ENCODE measurements around the gene FCN3. TPM values are rescaled to one million over a fixed set of nuclear protein-coding genes. Genes with fewer than 3 reads are reported as not detected.
A peak's percentile ranks its signal among the peaks of the same experiment; 100 is the strongest.

The FCN3 gene
- total RNA-seq, 1 donor from 2014 or later = not detected

DNA sequence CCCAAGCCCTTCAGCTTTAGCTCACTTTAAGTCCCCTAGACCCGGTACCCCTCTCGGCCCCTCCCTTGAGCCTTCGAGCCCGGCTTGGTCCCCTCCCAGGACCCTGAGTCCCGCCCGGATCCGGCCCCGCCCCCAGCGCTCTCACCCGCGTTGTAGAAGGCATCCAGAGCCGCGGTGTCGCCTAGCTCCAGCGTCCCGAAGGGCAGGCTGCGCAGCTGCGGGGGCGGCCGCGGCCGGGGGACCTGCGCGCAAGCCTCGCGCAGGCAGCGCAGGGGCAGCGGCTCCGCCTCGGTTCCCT is 8.6 kb downstream of the FCN3 start:
- H3K27me3 Mint-ChIP-seq (ENCODE audit: low read depth) = no peaks in the 10 kb centered on the region
- H3K4me3 Mint-ChIP-seq (ENCODE audit: low read depth) = peak overlapping the region; percentile 81
- intact Hi-C loops (cut with micrococcal nuclease) = no loop called here
- DNase-seq (ENCODE audit: low spot score) = peak; percentile 74
- H3K9me3 Mint-ChIP-seq = no peaks in the 10 kb centered on the region
- H3K27ac Mint-ChIP-seq = peak overlapping the region; percentile 83
- H3K4me1 Mint-ChIP-seq (ENCODE audit: low read depth) = peaks cover 28% of the 10 kb centered on the region
- H3K36me3 Mint-ChIP-seq (ENCODE audit: low read depth) = no peaks in the 10 kb centered on the region

DNA sequence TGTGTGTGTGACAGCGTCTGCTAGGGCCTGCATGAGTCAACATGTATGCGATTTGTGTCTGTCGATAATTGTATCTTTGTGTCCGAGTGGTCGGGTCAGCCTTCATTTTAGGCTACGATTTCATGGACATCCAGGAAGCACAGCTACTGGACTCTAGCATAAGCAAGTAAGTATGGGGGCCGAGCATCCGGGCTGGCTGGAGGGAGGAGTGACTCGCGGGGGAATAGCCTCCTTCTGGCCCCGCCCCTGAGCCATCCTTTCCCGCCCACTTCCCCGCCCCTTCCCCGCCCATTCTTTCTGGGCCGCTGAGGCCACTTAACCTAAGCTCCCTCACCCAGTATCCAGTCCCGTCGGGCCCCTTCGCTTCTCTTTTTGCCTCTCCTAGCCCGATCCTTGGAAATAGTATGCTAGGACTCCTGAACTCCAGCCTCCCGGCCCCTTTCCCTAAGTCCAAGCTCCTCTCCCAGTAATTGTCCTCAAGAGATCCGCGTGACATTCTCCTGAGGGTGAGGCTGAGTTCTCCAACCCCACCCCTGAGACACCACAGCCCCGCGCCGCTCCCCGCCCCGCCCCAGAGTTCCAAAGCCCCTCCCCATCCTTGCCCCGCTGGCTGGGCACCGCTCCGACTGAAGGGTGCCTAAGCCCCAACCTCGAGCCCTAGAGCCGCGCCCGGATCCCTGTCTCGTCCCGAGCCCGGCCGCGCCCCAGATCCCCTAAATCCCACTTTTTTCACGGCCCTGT is 9.1 kb downstream of the FCN3 start:
- no peaks in the 10 kb centered on the region for H3K27me3 Mint-ChIP-seq (ENCODE audit: low read depth)
- peak overlapping the region; percentile 81 for H3K4me3 Mint-ChIP-seq (ENCODE audit: low read depth)
- H3K27ac Mint-ChIP-seq = peak overlapping the region; percentile 83
- intact Hi-C loops (cut with micrococcal nuclease) = loop anchor here (1.0 to 2.0 kb wide), 3 partner anchors 8 to 27 kb away; partner anchors contain the start of genes GPR3 and SYTL1
- no peaks in the 10 kb centered on the region for H3K36me3 Mint-ChIP-seq (ENCODE audit: low read depth)
- no peaks in the 10 kb centered on the region for H3K9me3 Mint-ChIP-seq
- peaks cover 28% of the 10 kb centered on the region for H3K4me1 Mint-ChIP-seq (ENCODE audit: low read depth)
- peak; percentile 68 for DNase-seq (ENCODE audit: low spot score)

DNA sequence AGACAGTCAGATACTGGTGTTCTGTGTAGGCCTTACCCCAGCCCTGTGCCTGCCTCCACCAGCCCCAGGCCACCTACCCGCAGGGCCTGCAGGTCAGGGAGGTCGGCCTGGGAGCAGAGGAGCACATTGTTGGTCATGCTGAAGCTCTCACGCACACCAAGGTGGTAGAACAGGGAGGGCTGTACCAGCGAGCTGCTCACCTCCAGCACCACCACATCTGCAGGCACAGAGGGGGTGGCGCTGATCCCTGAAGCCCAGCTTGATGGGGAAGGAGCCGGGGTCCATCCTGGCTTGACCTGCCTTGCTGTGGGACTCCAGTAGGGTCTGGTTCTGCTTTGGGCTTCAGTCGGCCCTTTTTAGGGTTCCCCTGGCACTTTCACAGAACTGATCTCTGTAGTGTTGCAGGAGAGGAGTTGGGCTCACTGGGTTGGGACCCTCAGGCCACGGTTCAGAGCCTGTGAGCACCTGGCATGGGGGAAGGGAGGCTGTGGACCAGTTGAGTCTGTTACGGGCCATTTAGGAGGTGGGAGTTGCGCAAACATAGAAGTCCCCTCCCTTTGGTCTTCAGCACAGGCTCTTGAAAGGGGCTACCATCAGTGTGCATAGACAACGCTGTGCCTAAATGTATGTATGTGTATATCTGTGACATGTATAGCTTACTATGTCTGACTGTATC is 9.8 kb downstream of the FCN3 start:
- no peaks in the 10 kb centered on the region for H3K27me3 Mint-ChIP-seq (ENCODE audit: low read depth)
- intact Hi-C loops (cut with micrococcal nuclease) = loop anchor here (1.0 to 2.0 kb wide), 3 partner anchors 8 to 27 kb away; partner anchors contain the start of genes GPR3 and SYTL1
- no peak for DNase-seq (ENCODE audit: low spot score)
- H3K27ac Mint-ChIP-seq = no peak overlapping the region
- peaks cover 31% of the 10 kb centered on the region for H3K4me1 Mint-ChIP-seq (ENCODE audit: low read depth)
- H3K4me3 Mint-ChIP-seq (ENCODE audit: low read depth) = peak overlapping the region; percentile 81
- H3K36me3 Mint-ChIP-seq (ENCODE audit: low read depth) = peaks cover 2% of the 10 kb centered on the region
- H3K9me3 Mint-ChIP-seq = no peaks in the 10 kb centered on the region

DNA sequence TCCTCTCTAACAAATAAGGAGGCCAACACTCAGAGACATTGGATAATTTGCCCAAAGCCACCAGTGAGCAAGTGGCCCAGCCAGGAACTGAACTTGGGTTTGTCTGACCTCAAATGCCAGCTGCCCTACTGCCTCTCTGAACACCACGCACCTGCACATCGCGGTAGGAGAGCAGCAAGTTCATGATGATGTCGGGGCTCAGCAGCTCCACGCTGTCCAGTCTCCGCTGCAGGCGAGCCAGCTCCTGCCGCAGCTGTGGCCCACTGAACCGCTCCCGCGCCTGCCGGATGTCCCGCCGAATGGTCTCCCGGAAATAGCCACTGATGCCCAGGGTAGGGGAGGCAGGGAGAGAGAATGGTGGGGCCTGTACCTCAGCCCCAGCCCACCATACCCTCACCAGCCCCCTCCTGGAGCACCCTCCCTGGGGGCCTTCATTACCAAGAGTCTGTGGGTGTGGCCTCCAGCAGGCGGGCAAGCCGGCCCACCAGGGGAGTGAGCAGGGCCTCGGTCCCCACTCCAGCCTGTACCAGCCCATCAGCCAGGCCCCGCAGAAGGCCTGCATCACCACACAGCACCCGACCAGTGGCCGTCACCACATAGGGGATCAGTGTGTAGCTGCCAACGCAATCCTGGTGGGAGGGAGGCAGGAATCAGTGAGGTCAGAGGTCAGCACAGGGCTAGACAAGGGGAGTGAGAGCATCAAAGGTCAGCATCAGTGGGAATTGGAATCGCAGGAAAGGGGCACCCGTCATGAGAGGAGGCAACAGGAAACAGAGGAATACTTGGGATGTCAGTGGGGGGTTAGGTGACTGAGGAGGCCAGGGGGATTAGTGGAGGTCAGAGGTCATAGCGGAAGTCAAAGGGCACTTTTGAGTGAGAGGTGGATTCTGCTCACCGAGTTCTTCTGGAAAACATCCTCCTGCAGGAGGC is 10.6 kb downstream of the FCN3 start:
- no peaks in the 10 kb centered on the region for H3K27me3 Mint-ChIP-seq (ENCODE audit: low read depth)
- H3K4me3 Mint-ChIP-seq (ENCODE audit: low read depth) = no peak overlapping the region
- no peak for DNase-seq (ENCODE audit: low spot score)
- peak overlapping the region; percentile 39 for H3K27ac Mint-ChIP-seq
- peaks cover 30% of the 10 kb centered on the region for H3K4me1 Mint-ChIP-seq (ENCODE audit: low read depth)
- intact Hi-C loops (cut with micrococcal nuclease) = loop anchor here (2.0 kb wide), 1 partner anchor 21 kb away; the partner anchor contains the start of gene SYTL1
- H3K36me3 Mint-ChIP-seq (ENCODE audit: low read depth) = peaks cover 2% of the 10 kb centered on the region
- H3K9me3 Mint-ChIP-seq = no peaks in the 10 kb centered on the region

DNA sequence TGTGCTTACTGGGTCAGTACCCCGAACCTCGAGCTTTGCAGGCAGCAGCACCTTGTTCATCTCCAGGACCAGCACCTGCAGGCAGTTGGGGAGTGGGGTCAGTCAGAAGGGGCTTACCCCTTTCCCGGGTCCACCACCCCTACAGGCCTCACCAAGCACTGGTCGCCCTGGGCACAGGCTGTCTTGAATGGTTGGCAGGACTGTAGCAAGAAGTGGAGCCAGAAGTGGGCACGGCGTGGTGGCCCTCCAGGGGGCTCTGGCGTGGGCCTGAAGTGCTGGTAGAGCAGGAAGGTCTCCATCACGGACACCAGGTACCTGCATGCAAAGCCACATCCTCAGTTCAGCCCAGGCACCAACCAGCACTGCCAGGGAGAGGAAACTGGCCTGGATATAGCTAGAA is 13.1 kb downstream of the FCN3 start:
- Mint-ChIP-seq H3K4me1 (ENCODE audit: low read depth) (peaks cover 31% of the 10 kb centered on the region), H3K27ac (no peak overlapping the region), H3K27me3 (ENCODE audit: low read depth) (no peaks in the 10 kb centered on the region), H3K36me3 (ENCODE audit: low read depth) (peaks cover 2% of the 10 kb centered on the region), H3K4me3 (ENCODE audit: low read depth) (no peak overlapping the region), H3K9me3 (no peaks in the 10 kb centered on the region)
- intact Hi-C loops (cut with micrococcal nuclease) = no loop called here
- no peak for DNase-seq (ENCODE audit: low spot score)

DNA sequence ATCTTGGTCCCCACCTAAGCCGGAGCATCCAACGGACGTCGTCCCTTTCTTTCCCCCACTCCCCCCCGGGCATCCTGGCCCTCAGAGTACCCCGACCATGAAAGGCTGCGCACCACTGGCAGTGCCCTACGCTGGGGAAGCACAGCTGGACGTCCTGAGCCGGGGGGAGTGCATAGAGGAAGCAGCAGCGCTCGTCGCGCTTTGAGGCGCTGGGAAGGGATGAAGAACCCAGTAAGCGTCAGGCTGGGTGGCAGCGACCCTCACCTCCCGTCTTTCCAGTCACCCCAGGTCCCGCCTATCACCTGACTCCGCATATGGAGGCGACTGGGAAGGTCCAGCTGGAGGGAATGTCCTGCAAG is 13.6 kb downstream of the FCN3 start:
- H3K9me3 Mint-ChIP-seq = no peaks in the 10 kb centered on the region
- H3K4me1 Mint-ChIP-seq (ENCODE audit: low read depth) = peaks cover 31% of the 10 kb centered on the region
- intact Hi-C loops (cut with micrococcal nuclease) = no loop called here
- peaks cover 2% of the 10 kb centered on the region for H3K36me3 Mint-ChIP-seq (ENCODE audit: low read depth)
- no peaks in the 10 kb centered on the region for H3K27me3 Mint-ChIP-seq (ENCODE audit: low read depth)
- DNase-seq (ENCODE audit: low spot score) = no peak
- H3K4me3 Mint-ChIP-seq (ENCODE audit: low read depth) = no peak overlapping the region
- no peak overlapping the region for H3K27ac Mint-ChIP-seq

DNA sequence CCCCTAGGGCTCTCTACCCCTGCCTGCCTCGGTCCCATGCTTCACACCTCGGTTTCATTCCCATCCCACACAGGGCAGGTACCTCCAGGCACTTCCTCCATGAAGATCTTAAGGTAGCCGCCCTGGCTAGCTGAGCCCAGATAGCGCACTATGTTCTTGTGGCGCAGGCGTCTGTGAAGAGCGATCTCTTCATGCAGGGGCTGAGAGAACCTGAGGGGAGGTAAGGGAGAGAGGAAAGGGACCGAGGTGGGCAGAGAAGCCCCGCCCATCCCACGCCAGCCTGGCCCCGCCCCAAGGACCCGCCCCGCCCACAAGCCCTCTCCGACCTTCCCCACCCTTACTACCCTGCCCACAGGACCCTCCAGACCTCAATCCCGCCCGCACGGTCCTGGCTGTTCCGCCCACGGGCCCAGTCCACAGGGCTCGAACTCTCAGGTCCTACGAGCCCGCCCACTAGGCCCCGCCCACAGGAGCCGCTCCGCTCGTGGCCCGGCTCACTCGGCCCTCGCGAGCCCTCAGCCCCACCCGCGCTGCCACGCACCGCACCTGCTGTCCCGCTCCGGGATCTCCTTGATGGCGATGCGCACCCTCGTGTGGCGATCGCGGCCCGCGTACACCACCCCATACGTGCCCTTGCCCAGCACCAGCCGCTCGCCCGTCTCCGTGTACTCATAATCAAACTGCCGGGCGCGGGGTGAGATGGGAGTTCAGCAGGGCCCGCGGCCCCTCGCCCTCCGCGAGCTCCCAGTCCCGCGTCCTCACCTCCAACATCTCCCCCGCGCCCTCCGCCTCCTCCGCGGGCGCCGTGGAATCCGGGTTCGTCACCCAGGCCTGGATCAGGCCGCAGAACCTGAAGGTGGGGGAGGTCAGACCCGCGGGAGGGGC is 14.2 kb downstream of the FCN3 start:
- H3K4me3 Mint-ChIP-seq (ENCODE audit: low read depth) = peak overlapping the region; percentile 73
- H3K36me3 Mint-ChIP-seq (ENCODE audit: low read depth) = peaks cover 6% of the 10 kb centered on the region
- H3K27ac Mint-ChIP-seq = no peak overlapping the region
- H3K9me3 Mint-ChIP-seq = no peaks in the 10 kb centered on the region
- intact Hi-C loops (cut with micrococcal nuclease) = no loop called here
- H3K27me3 Mint-ChIP-seq (ENCODE audit: low read depth) = no peaks in the 10 kb centered on the region
- H3K4me1 Mint-ChIP-seq (ENCODE audit: low read depth) = peaks cover 34% of the 10 kb centered on the region
- no peak for DNase-seq (ENCODE audit: low spot score)

DNA sequence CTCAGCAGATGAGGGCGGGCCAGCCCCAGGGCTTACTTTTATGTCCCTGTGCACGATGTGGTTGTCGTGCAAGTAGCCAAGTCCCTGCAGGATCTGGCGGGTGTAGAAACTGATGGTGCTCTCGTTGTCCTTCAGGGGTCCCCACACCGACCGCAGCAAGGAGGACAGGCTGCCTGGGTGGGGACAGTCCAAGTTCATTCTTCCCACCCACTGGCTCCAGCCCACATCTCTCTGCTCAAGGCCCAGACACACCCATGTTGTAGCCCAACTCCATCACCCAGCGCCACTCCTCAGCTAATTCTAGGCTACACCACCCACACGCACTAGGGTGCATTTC is 14.8 kb downstream of the FCN3 start:
- Mint-ChIP-seq H3K4me3 (ENCODE audit: low read depth) (peak overlapping the region; percentile 73), H3K36me3 (ENCODE audit: low read depth) (peaks cover 8% of the 10 kb centered on the region), H3K27ac (no peak overlapping the region), H3K4me1 (ENCODE audit: low read depth) (peaks cover 32% of the 10 kb centered on the region), H3K27me3 (ENCODE audit: low read depth) (no peaks in the 10 kb centered on the region), H3K9me3 (no peaks in the 10 kb centered on the region)
- DNase-seq (ENCODE audit: low spot score) = no peak
- intact Hi-C loops (cut with micrococcal nuclease) = no loop called here

DNA sequence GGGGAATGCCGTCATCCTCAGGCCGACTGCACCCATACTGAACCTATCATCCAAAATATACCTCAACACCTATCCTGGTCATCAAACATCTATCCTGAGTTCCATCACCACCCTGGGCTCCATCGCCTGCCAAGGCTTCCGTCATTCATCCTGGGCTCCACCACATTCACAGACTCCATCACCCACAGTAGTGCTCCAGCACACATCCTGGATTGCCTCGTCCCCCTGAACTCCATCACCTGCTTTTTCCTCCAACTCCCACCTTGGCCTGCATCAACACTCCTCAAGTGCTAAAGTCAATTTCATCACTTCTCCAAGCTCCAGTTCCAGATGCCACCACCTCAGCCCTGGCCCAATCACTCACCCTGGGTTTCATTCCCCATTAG is 15.7 kb downstream of the FCN3 start:
- peaks cover 27% of the 10 kb centered on the region for H3K4me1 Mint-ChIP-seq (ENCODE audit: low read depth)
- DNase-seq (ENCODE audit: low spot score) = no peak
- H3K27me3 Mint-ChIP-seq (ENCODE audit: low read depth) = no peaks in the 10 kb centered on the region
- H3K4me3 Mint-ChIP-seq (ENCODE audit: low read depth) = no peak overlapping the region
- H3K36me3 Mint-ChIP-seq (ENCODE audit: low read depth) = peaks cover 8% of the 10 kb centered on the region
- no peak overlapping the region for H3K27ac Mint-ChIP-seq
- intact Hi-C loops (cut with micrococcal nuclease) = no loop called here
- H3K9me3 Mint-ChIP-seq = no peaks in the 10 kb centered on the region

DNA sequence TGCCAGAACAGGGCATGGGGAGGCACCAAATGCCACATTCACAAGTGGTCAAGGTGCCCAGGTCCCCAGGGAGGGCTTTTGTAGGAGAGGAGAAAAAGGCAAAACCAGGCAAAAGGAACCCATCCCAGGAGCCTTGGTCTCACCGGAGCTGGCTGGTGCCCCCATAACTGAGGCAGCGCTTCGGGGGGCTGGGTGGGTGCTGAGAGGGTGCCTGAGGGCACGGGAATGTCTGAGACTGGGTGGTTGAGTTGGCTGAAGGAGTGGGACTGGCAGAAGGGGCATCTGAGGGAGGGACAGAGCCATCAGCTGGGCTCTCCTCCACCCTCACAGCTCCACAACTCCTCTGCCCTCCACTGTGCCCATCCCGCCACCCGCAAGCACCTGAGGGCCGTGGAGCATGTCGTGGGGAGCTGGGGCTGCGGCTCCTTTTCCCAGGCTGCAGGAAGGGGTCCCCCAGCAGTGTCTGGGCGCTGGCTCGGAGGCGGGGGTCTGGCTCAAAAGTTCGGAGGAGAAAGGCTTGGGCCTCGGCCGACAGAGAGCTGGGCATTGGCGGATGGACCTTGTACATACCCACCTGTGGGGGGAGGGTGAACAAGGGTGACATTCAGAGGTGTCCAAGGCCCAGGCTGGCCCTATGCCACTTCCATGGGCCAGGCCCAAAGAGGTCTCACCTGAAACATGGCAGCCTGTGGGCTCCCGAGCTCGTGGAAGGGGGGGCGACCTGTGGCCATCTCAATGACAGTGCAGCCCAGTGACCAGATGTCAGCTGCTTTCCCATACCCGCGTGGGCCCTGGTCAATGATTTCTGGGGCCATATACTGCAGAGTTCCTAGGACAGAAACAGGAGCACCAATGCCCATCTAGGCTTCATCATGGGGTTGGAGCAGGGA is 16.3 kb downstream of the FCN3 start:
- DNase-seq (ENCODE audit: low spot score) = no peak
- H3K36me3 Mint-ChIP-seq (ENCODE audit: low read depth) = peaks cover 15% of the 10 kb centered on the region
- H3K9me3 Mint-ChIP-seq = no peaks in the 10 kb centered on the region
- intact Hi-C loops (cut with micrococcal nuclease) = no loop called here
- no peaks in the 10 kb centered on the region for H3K27me3 Mint-ChIP-seq (ENCODE audit: low read depth)
- no peak overlapping the region for H3K4me3 Mint-ChIP-seq (ENCODE audit: low read depth)
- no peak overlapping the region for H3K27ac Mint-ChIP-seq
- H3K4me1 Mint-ChIP-seq (ENCODE audit: low read depth) = peaks cover 27% of the 10 kb centered on the region

DNA sequence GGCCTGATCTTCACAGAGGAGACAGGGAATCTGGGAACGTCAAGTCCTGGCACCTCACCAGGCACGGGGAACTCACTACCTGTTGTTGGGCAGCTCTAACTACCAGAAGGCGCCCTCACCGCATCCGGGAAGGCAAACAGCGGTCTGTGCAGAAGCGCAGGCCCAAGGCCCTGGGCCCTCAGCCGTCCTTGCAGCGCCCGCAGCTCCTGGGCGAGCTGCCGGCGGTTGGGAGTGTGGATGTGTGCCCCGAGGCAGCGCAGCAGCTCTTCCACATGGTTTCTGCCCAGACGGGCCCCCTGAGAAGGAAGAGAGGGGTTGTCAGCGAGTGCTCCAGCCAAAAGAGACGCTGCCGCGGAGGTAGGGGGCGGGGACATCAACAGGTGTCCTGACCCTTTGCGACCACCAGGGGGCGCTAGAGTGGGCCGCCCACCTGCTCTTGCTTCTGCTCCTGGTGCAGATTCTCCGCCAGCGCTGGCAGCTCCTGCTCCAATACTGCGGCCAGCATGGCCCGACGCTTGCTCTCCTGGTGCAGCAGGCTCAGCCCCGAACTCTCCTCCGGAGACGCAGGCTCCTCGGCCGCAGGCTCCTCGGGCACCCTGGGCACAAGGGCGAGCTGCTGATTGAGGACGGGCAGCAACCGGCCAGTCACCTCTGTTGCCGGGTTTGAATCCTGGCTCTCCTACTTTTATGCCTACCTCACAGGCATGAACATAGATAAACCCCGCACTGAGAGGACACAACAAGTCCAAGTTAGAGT is 17.2 kb downstream of the FCN3 start:
- Mint-ChIP-seq H3K9me3 (no peaks in the 10 kb centered on the region), H3K4me3 (ENCODE audit: low read depth) (peak overlapping the region; percentile 56), H3K27ac (peak overlapping the region; percentile 76), H3K4me1 (ENCODE audit: low read depth) (peaks cover 27% of the 10 kb centered on the region), H3K36me3 (ENCODE audit: low read depth) (peaks cover 16% of the 10 kb centered on the region), H3K27me3 (ENCODE audit: low read depth) (no peaks in the 10 kb centered on the region)
- DNase-seq (ENCODE audit: low spot score) = peak; percentile 81
- intact Hi-C loops (cut with micrococcal nuclease) = loop anchor here (1.0 kb wide), 3 partner anchors 8 to 31 kb away; no protein-coding TSS in a partner anchor
